Measurements from ENCODE around the gene VN1R5.

- TF ChIP-seq EZH2 (IDR thresholded peaks at IDR 0.05; ENCODE audit: borderline replicate concordance, low read length) (no peak), CTCF (conservative IDR thresholded peaks at IDR 0.05 in 1 of 2, IDR thresholded peaks at IDR 0.05 in 1 of 2; ENCODE audit: extremely low read depth in 1 of 2, insufficient read depth in 1 of 2, low read depth in 1 of 2, low read length in 2 of 2) (no peak)
Measured at GRCh38 chr1:247296599-247297180, 40.8 kb downstream of the VN1R5 start.

All from mammary epithelial cell (primary cell).